Keratinocyte (primary cell): Measurements from ENCODE around the gene NFE2L3. TPM values are rescaled to one million over a fixed set of nuclear protein-coding genes. Genes with fewer than 3 reads are reported as not detected.

Experiments used
- DNase-seq: peaks from one replicate; pipeline ENCODE4 v3.0.0-alpha.2; 2011; ENCODE audit warnings: low read depth, missing footprints, low spot score
- FAIRE-seq: peaks from 2 replicates; lab custom pipeline; 2011; peaks lifted over from hg19 to GRCh38; lab: Jason Lieb, UNC
- H2AFZ ChIP-seq: 2 replicates; pipeline ENCODE4 v1.6.0; 2012; ENCODE audit warnings: low read length, control low read depth, inconsistent platforms; ENCODE audit not compliant: control insufficient read depth
- H3K27ac ChIP-seq: 2 replicates; pipeline ENCODE4 v1.5.1; 2011; ENCODE audit warnings: low read length; ENCODE audit not compliant: control insufficient read depth, insufficient read depth
- H3K27me3 ChIP-seq: 3 replicates; pipeline ENCODE4 v1.6.0; 2011; ENCODE audit warnings: low read length; ENCODE audit not compliant: control insufficient read depth, insufficient read depth; ENCODE audit errors: extremely low read depth
- H3K36me3 ChIP-seq, 2 experiments: 2 replicates in 1 of 2; 3 replicates in 1 of 2; pipeline ENCODE4 v1.5.1; 2011; ENCODE audit warnings: low read length in 2 of 2, mild to moderate bottlenecking in 1 of 2; ENCODE audit not compliant: control insufficient read depth in 2 of 2, insufficient read depth in 2 of 2; ENCODE audit errors: extremely low read depth in 1 of 2
- H3K4me1 ChIP-seq: 3 replicates; pipeline ENCODE4 v1.5.1; 2011; ENCODE audit warnings: low read length; ENCODE audit not compliant: control insufficient read depth, insufficient read depth; ENCODE audit errors: extremely low read depth
- H3K4me2 ChIP-seq: 3 replicates; pipeline ENCODE4 v1.6.0; 2011; ENCODE audit warnings: low read depth, low read length; ENCODE audit not compliant: control insufficient read depth, insufficient read depth; ENCODE audit errors: extremely low read depth
- H3K4me3 ChIP-seq, 3 experiments: fragments of 200-600 bp in 1 of 3; sonication (generic) in 1 of 3; 2 replicates in 2 of 3; 3 replicates in 1 of 3; pipeline ENCODE4 v1.5.1; 2011 to 2016; ENCODE audit warnings: low read length in 3 of 3, mild to moderate bottlenecking in 3 of 3, control low read depth in 2 of 3, inconsistent platforms in 1 of 3, low read depth in 1 of 3, mixed read lengths in 1 of 3, mixed run types in 1 of 3, moderate library complexity in 1 of 3; ENCODE audit not compliant: control insufficient read depth in 2 of 3, insufficient read depth in 2 of 3; ENCODE audit errors: extremely low read depth in 1 of 3
- H3K79me2 ChIP-seq: 2 replicates; pipeline ENCODE4 v1.6.0; 2012; ENCODE audit warnings: low read length; ENCODE audit not compliant: control insufficient read depth, insufficient read depth
- H3K9ac ChIP-seq: 3 replicates; pipeline ENCODE4 v1.6.0; 2011; ENCODE audit warnings: low read length; ENCODE audit not compliant: control insufficient read depth, insufficient read depth; ENCODE audit errors: extremely low read depth
- H3K9me1 ChIP-seq: 3 replicates; pipeline ENCODE4 v1.6.0; 2011; ENCODE audit warnings: low read length; ENCODE audit not compliant: control insufficient read depth, insufficient read depth; ENCODE audit errors: extremely low read depth
- H3K9me3 ChIP-seq: 2 replicates; pipeline ENCODE4 v1.5.1; 2012; ENCODE audit warnings: low read depth, low read length; ENCODE audit not compliant: control insufficient read depth
- H4K20me1 ChIP-seq: 3 replicates; pipeline ENCODE4 v1.6.0; 2011; ENCODE audit warnings: low read length; ENCODE audit not compliant: control insufficient read depth, insufficient read depth; ENCODE audit errors: extremely low read depth
- EZH2 ChIP-seq: IDR thresholded peaks from one replicate; pipeline ENCODE4 v1.6.1; 2012; ENCODE audit warnings: inconsistent platforms, mild to moderate bottlenecking, low read length, moderate library complexity
- dilution Hi-C: fragments of 300-500 bp; cut with MboI; formaldehyde crosslinking; loops from one replicate; pipeline ENCODE4 v1.7.0; 2020; ENCODE audit warnings: low sequenced_read_pairs; ENCODE audit not compliant: extremely low pct_ligation_motif_present
- polyA minus RNA-seq, 3 experiments: library from RNA; depleted of rRNA, polyadenylated mRNA; stranded (reverse); fragments of >200 nt; gene quantifications; 1 replicate in 1 of 3; 2 replicates in 1 of 3; 3 replicates in 1 of 3; pipeline ENCODE4 v1.2.3, GENCODE V29; 2011
- polyA plus RNA-seq, 5 experiments: library from polyadenylated mRNA; depleted of rRNA in 3 of 5; stranded (reverse) in 3 of 5; stranded (forward) in 1 of 5; unstranded in 1 of 5; fragments of >200 nt; gene quantifications; 1 replicate in 1 of 5; 2 replicates in 3 of 5; 3 replicates in 1 of 5; pipeline versions ENCODE4 v1.2.1 to v1.2.3, GENCODE V29; 2011 to 2012; ENCODE audit warnings: missing spikeins in 2 of 5, low read depth in 1 of 5, low replicate concordance in 1 of 5
- TF ChIP-seq, protein P1 (sequence below), 3 experiments: IDR thresholded peaks in 1 of 3; conservative IDR thresholded peaks in 1 of 3; optimal IDR thresholded peaks in 1 of 3; 2 replicates in 2 of 3; 3 replicates in 1 of 3; pipeline versions ENCODE3 to v1.5.1; 2011; ENCODE audit warnings: low read length in 3 of 3, mild to moderate bottlenecking in 3 of 3, moderate library complexity in 2 of 3, control low read depth in 1 of 3, inconsistent platforms in 1 of 3; ENCODE audit not compliant: insufficient read depth in 2 of 3; ENCODE audit errors: extremely low read depth in 1 of 3

The NFE2L3 gene, protein sequence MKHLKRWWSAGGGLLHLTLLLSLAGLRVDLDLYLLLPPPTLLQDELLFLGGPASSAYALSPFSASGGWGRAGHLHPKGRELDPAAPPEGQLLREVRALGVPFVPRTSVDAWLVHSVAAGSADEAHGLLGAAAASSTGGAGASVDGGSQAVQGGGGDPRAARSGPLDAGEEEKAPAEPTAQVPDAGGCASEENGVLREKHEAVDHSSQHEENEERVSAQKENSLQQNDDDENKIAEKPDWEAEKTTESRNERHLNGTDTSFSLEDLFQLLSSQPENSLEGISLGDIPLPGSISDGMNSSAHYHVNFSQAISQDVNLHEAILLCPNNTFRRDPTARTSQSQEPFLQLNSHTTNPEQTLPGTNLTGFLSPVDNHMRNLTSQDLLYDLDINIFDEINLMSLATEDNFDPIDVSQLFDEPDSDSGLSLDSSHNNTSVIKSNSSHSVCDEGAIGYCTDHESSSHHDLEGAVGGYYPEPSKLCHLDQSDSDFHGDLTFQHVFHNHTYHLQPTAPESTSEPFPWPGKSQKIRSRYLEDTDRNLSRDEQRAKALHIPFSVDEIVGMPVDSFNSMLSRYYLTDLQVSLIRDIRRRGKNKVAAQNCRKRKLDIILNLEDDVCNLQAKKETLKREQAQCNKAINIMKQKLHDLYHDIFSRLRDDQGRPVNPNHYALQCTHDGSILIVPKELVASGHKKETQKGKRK
- polyA plus RNA-seq: 10.7 to 17.8 TPM (median 14.2 TPM) in 3 replicates
- 25.8 TPM for polyA plus RNA-seq (2011; ENCODE audit: low read depth)
- 2.7 and 8.0 TPM in 2 replicates for polyA plus RNA-seq (2011; cell fraction: cytosol; rRNA removed)
- polyA plus RNA-seq (2011; cell fraction: nucleus; rRNA removed): 21.5 and 26.7 TPM in 2 replicates
- polyA plus RNA-seq (2012; ENCODE audit: low replicate concordance): 9.3 and 13.1 TPM in 2 replicates
- 2.5 to 13.4 TPM (median 7.4 TPM) in 3 replicates for polyA minus RNA-seq
- 5.9 TPM for polyA minus RNA-seq (2011; cell fraction: cytosol; rRNA and poly(A)+ RNA removed)
- 12.3 and 18.9 TPM in 2 replicates for polyA minus RNA-seq (2011; cell fraction: nucleus; rRNA and poly(A)+ RNA removed)

DNA sequence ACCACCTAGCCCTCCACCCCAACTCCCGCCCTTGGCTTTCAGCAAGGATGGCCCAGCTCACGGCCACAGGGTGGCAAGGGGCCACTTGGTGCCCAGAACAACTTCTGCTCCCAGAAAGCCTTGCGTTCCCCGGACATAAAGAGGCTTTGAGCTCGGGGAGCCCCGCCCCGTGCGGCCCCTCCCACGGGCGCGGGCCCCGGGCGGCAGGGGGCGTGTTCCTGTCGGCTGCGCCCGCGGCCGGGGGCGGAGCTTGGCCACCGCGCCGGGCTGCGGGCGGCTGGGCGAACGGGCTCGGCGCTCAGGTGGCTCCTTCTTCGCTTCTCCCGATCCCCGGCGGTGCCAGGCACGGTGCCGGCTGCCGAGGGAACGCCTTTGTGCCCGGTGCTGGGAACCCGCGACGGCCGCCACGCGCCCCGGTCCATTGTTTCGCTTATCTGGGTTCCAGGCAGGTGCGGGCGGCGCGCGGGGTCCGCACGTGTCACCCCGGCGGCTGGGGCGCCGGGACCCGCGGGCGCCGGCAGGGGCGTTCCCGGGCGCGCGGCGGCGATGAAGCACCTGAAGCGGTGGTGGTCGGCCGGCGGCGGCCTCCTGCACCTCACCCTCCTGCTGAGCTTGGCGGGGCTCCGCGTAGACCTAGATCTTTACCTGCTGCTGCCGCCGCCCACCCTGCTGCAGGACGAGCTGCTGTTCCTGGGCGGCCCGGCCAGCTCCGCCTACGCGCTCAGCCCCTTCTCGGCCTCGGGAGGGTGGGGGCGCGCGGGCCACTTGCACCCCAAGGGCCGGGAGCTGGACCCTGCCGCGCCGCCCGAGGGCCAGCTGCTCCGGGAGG, at the start of gene NFE2L3:
NFE2L3 (plus strand) TSS at position 246 of the 829 bp plus-strand sequence; CDS start at position 547, 301 bp downstream.
- Histone ChIP-seq H4K20me1 (no peaks in the 10 kb centered on the region), H3K79me2 (peaks cover 15% of the 10 kb centered on the region), H3K36me3 (no peaks in the 10 kb centered on the region), H3K4me3 (peak within 1 kb of the TSS; percentile 41 to 62 (median 53)), H3K9me3 (no peaks in the 10 kb centered on the region), H3K4me1 (peaks cover 43% of the 10 kb centered on the region), H3K27ac (no peak within 1 kb of the TSS), H3K4me2 (peak within 1 kb of the TSS; percentile 81), H2AFZ (peak within 1 kb of the TSS; percentile 93), H3K27me3 (no peaks in the 10 kb centered on the region), H3K9ac (peak within 1 kb of the TSS; percentile 62), H3K9me1 (no peaks in the 10 kb centered on the region)
- dilution Hi-C loops: loop anchor here (10.0 kb wide), 1 partner anchor 277 kb away; no protein-coding TSS in a partner anchor
- TF ChIP-seq, protein P1, sequence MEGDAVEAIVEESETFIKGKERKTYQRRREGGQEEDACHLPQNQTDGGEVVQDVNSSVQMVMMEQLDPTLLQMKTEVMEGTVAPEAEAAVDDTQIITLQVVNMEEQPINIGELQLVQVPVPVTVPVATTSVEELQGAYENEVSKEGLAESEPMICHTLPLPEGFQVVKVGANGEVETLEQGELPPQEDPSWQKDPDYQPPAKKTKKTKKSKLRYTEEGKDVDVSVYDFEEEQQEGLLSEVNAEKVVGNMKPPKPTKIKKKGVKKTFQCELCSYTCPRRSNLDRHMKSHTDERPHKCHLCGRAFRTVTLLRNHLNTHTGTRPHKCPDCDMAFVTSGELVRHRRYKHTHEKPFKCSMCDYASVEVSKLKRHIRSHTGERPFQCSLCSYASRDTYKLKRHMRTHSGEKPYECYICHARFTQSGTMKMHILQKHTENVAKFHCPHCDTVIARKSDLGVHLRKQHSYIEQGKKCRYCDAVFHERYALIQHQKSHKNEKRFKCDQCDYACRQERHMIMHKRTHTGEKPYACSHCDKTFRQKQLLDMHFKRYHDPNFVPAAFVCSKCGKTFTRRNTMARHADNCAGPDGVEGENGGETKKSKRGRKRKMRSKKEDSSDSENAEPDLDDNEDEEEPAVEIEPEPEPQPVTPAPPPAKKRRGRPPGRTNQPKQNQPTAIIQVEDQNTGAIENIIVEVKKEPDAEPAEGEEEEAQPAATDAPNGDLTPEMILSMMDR (optimal IDR thresholded peaks at IDR 0.05 in 1 of 3, IDR thresholded peaks at IDR 0.05 in 1 of 3, conservative IDR thresholded peaks at IDR 0.05 in 1 of 3; ENCODE audit: extremely low read depth in 1 of 3, insufficient read depth in 2 of 3, low read length in 3 of 3): no peak
- TF ChIP-seq EZH2: no peak
- DNase-seq (no peak), FAIRE-seq (no peak)

DNA sequence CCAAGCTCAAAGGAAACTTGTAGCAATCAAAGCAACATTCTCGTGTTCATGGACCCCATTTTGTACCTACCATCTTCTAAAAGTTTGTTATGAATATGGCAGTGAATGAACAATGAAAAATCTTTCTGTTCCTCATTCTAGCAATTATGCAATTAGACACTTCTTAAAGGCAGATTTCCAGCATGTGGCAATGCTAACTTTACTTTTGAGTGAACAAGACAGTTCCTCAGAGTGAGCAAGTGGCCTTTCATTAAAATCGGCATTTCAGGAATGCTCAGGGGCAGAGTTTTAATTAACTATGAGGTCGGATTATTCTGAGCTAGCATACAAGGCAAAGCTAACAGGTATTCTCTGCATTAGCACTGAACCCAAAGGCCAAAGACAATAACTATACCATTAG, 48.4 kb upstream of the NFE2L3 start:
- Histone ChIP-seq H3K4me2 (no peak overlapping the region), H2AFZ (no peak overlapping the region), H3K9me1 (no peaks in the 10 kb centered on the region), H3K9me3 (no peaks in the 10 kb centered on the region), H3K9ac (no peak overlapping the region), H3K4me3 (no peak overlapping the region), H3K79me2 (no peaks in the 10 kb centered on the region), H3K27ac (no peak overlapping the region), H3K4me1 (no peaks in the 10 kb centered on the region), H3K27me3 (no peaks in the 10 kb centered on the region), H4K20me1 (no peaks in the 10 kb centered on the region), H3K36me3 (no peaks in the 10 kb centered on the region)
- dilution Hi-C loops: no loop called here
- no peak for TF ChIP-seq EZH2
- TF ChIP-seq, protein P1 (optimal IDR thresholded peaks at IDR 0.05 in 1 of 3, IDR thresholded peaks at IDR 0.05 in 1 of 3, conservative IDR thresholded peaks at IDR 0.05 in 1 of 3; ENCODE audit: extremely low read depth in 1 of 3, insufficient read depth in 2 of 3, low read length in 3 of 3): no peak
- FAIRE-seq: no peak
- DNase-seq: no peak
